HepG2 (cell line): Measurements from ENCODE around the gene LIPC. TPM values are rescaled to one million over a fixed set of nuclear protein-coding genes. Genes with fewer than 3 reads are reported as not detected.

ENCODE experiments used
- ATAC-seq: fragments of 200-7000 bp; cut with Tn5 transposase; 3 replicates; pipeline ENCODE4 v1.9.1; 2020; ENCODE audit warnings: mild to moderate bottlenecking, moderate library complexity
- BruUV-seq: library from RNA; stranded (reverse); fragments of 400-500 nt; replicated peaks from 2 replicates; lab custom pipeline; 2021; lab: Mats Ljungman, UMichigan
- CTCF ChIA-PET: fragments of 300-600 bp; formaldehyde crosslinking; extraction: SDS; loops from one replicate; lab custom pipeline; 2021; ENCODE audit warnings: low total read pairs, inconsistent platforms, low intra/inter-chr PET ratio; lab: Yijun Ruan, JAX
- POLR2A ChIA-PET: fragments of 350-600 bp; sonication (Branson Sonifier 250); formaldehyde crosslinking; loops from one replicate; lab custom pipeline; 2020; ENCODE audit warnings: antibody characterized with exemption, inconsistent platforms; lab: Yijun Ruan, JAX
- DNase-seq: peaks from one replicate; pipeline ENCODE4 v3.0.0-alpha.2; 2015; ENCODE audit warnings: low spot score
- FAIRE-seq: peaks from 3 replicates; lab custom pipeline; 2011; peaks lifted over from hg19 to GRCh38; lab: Jason Lieb, UNC
- H2AFZ ChIP-seq: one replicate; pipeline ENCODE4 v1.6.1; 2011; ENCODE audit warnings: low read length, inconsistent platforms
- H3K27ac ChIP-seq: fragments of 300-600 bp; 3 replicates; pipeline ENCODE4 v1.8.0; 2011; ENCODE audit warnings: mixed run types, mild to moderate bottlenecking, mixed read lengths, low read length, inconsistent platforms; ENCODE audit not compliant: insufficient read depth; ENCODE audit errors: extremely low read length
- H3K27me3 ChIP-seq, 2 experiments: fragments of 200-600 bp in 1 of 2; 2 replicates in 1 of 2; 3 replicates in 1 of 2; pipeline versions ENCODE4 v1.6.0 to v1.8.0; 2011; ENCODE audit warnings: low read length in 2 of 2, mild to moderate bottlenecking in 2 of 2, moderate library complexity in 2 of 2, inconsistent platforms in 1 of 2; ENCODE audit not compliant: insufficient read depth in 2 of 2, control insufficient read depth in 1 of 2
- H3K36me3 ChIP-seq, 2 experiments: fragments of 200-600 bp in 1 of 2; replicated peaks in 1 of 2; 2 replicates in 1 of 2; 3 replicates in 1 of 2; pipeline versions ENCODE4 v1.5.1 to v1.8.0; 2011; ENCODE audit warnings: low read length in 2 of 2, inconsistent platforms in 1 of 2; ENCODE audit not compliant: insufficient read depth in 2 of 2, control insufficient read depth in 1 of 2
- H3K4me1 ChIP-seq: 2 replicates; pipeline ENCODE4 v1.5.1; 2012; ENCODE audit warnings: low read length, inconsistent platforms; ENCODE audit not compliant: insufficient read depth
- H3K4me2 ChIP-seq: 2 replicates; pipeline ENCODE4 v1.6.0; 2011; ENCODE audit warnings: low read depth, low read length, inconsistent platforms
- H3K4me3 ChIP-seq, 3 experiments: fragments of 200-600 bp in 1 of 3; sonication (generic), shearing (Covaris generic) in 1 of 3; replicated peaks in 1 of 3; 2 replicates each; pipeline ENCODE4 v1.5.1; 2011 to 2016; ENCODE audit warnings: low read length in 3 of 3, inconsistent platforms in 2 of 3, low read depth in 2 of 3, mild to moderate bottlenecking in 2 of 3, control low read depth in 1 of 3, mixed read lengths in 1 of 3; ENCODE audit not compliant: insufficient read depth in 1 of 3
- H3K79me2 ChIP-seq: one replicate; pipeline ENCODE4 v1.6.1; 2011; ENCODE audit warnings: low read length, inconsistent platforms; ENCODE audit not compliant: insufficient read depth
- H3K9ac ChIP-seq: 2 replicates; pipeline ENCODE4 v1.6.0; 2011; ENCODE audit warnings: mild to moderate bottlenecking, low read depth, low read length, inconsistent platforms; ENCODE audit not compliant: insufficient read depth
- H3K9me3 ChIP-seq: 2 replicates; pipeline ENCODE4 v1.5.1; 2012; ENCODE audit warnings: mild to moderate bottlenecking, low read length
- H4K20me1 ChIP-seq: 2 replicates; pipeline ENCODE4 v1.6.0; 2011; ENCODE audit warnings: inconsistent platforms, mild to moderate bottlenecking, low read length, moderate library complexity; ENCODE audit not compliant: insufficient read depth
- HCFC1 ChIP-seq: fragments of 150-350 bp; IDR thresholded peaks from 2 replicates; pipeline ENCODE4 v1.6.1; 2014; ENCODE audit warnings: low read depth, low read length
- PAF1 ChIP-seq: IDR thresholded peaks from 2 replicates; pipeline ENCODE4 v1.6.1; 2016; ENCODE audit warnings: missing genetic modification reagents, missing compliant biosample characterization
- ZNF207 ChIP-seq: fragments of 450-650 bp; IDR thresholded peaks from 2 replicates; pipeline ENCODE4 v1.6.1; 2016; ENCODE audit warnings: antibody characterized with exemption, borderline replicate concordance
- ZNF318 ChIP-seq: sonication (generic); formaldehyde crosslinking; IDR thresholded peaks from 2 replicates; pipeline ENCODE4 v1.4.0; 2020; ENCODE audit warnings: mild to moderate bottlenecking, missing genetic modification reagents
- ZNF703 ChIP-seq: sonication (generic); formaldehyde crosslinking; IDR thresholded peaks from 2 replicates; pipeline ENCODE4 v1.5.1; 2020; ENCODE audit warnings: missing genetic modification reagents, mild to moderate bottlenecking, moderate library complexity, borderline replicate concordance
- WGBS: methylation state at CpG from one replicate; pipeline ENCODE4 v1.1.6; 2017; ENCODE audit warnings: low lambda C conversion rate; 5-methylcytosine and 5-hydroxymethylcytosine counted together
- in situ Hi-C: cut with HindIII; loops from 2 replicates; pipeline ENCODE4 v1.10.0; 2017; ENCODE audit warnings: low pct_unique_long_range_greater_than_20kb; ENCODE audit not compliant: extremely low pct_ligation_motif_present
- intact Hi-C: fragments of 100-400 bp; cut with micrococcal nuclease; formaldehyde crosslinking; loops from one replicate; pipeline ENCODE4 v1.10.0; 2022; ENCODE audit not compliant: unreplicated experiment
- polyA plus RNA-seq, 8 experiments: library from polyadenylated mRNA; depleted of rRNA in 3 of 8; stranded (reverse) in 7 of 8; unstranded in 1 of 8; fragments of >200 nt; fragmentation: Illumina TruSeq in 4 of 8; extraction: Trizol in 4 of 8; gene quantifications; 2 replicates each; pipeline versions ENCODE4 v1.2.1 to v1.2.3, GENCODE V29; 2011 to 2016; ENCODE audit warnings: low read depth in 4 of 8, missing spikeins in 1 of 8, mixed read lengths in 1 of 8; ENCODE audit not compliant: insufficient read depth in 1 of 8
- total RNA-seq, 5 experiments: library from RNA; depleted of rRNA; stranded (reverse); fragments of >200 nt; fragmentation: Illumina TruSeq; extraction: Trizol; gene quantifications; 2 replicates each; pipeline ENCODE4 v1.2.3, GENCODE V29; 2016; ENCODE audit warnings: low read depth in 1 of 5

Gene LIPC
- total and polyA plus RNA-seq, 2 of the 13 experiments (the other 11 are each of a cell fraction or from before 2014, with no cell fraction given) = 26.0 to 38.0 TPM

- Histone ChIP-seq H3K4me1 (peaks cover 24% of the 10 kb centered on the region), H2AFZ (no peak overlapping the region), H3K27me3 (no peaks in the 10 kb centered on the region; a peak in 2 of 5 replicates), H3K9ac (no peak overlapping the region), H4K20me1 (no peaks in the 10 kb centered on the region), H3K79me2 (no peaks in the 10 kb centered on the region), H3K9me3 (no peaks in the 10 kb centered on the region), H3K36me3 (no peaks in the 10 kb centered on the region), H3K4me3 (no peak overlapping the region), H3K4me2 (no peak overlapping the region), H3K27ac (no peak overlapping the region)
- no TSS peak for BruUV-seq
- intact Hi-C loops = no loop called here
- ChIA-PET CTCF (no interaction called here), POLR2A (no interaction called here)
- WGBS = 66% methylated on average over 6 of the region's 6 CpGs
- ATAC-seq (no peak), FAIRE-seq (no peak), DNase-seq (no peak)
- TF ChIP-seq PAF1 (CRISPR knock-in tag) (no peak), HCFC1 (no peak), ZNF207 (no peak), ZNF703 (CRISPR knock-in tag) (no peak), ZNF318 (CRISPR knock-in tag) (no peak)
- in situ Hi-C loops = no loop called here
Measured at GRCh38 chr15:58384667-58385066, 47.1 kb upstream of the LIPC start.
